HG03571 (cell line): Measurements from ENCODE around the gene CPB1.
"Not testable (repeated sequence)": the region's sequence is repeated elsewhere in the genome, so short reads cannot be mapped to it uniquely, and the experiment has no call there.

Experiments used
- ATAC-seq: cut with Tn5 transposase; IDR thresholded peaks from one replicate; pipeline ENCODE4 v1.9.1; 2021; ENCODE audit not compliant: unreplicated experiment

The CPB1 gene

DNA sequence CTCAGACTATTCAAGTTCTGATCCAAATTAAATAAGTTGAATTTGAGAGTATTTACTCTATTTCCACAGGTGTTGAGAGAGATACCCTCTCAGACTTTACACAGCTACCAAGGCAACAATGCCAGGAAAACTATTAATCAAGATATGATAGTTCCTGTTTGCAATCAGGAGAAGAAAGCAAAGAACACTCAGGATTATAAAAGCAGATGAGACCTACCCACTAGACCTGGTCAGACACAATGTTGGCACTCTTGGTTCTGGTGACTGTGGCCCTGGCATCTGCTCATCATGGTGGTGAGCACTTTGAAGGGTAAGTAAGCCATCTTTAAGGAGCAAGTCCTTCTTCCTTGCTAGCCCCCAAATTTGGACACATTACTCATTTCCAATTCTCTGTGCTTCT is at the start of gene CPB1:
Gene CPB1, plus strand, starts transcription at position 227 of the 400 bp plus-strand sequence. Its CDS starts 13 bp downstream, at position 240.
- ATAC-seq: no peak

DNA sequence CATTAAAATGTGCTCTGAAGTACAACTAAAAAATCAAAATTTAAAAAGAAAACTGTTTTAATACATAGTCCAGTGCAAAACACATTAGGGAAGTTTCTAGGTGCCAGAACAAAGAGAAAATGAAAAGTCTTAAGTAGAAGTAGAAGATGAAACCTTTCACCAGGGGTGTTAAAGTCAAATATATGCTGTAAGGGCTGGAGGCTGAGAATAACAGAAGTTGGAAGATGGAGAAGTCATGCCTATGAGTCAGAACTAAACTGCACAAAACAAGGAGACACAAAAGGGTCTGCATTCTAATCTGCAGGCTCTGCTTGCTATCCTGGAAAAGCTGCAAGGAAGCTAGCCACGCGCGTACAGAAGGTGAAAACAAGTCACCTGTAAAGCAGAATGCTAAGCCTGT is 48.7 kb upstream of the CPB1 start:
- no peak for ATAC-seq

DNA sequence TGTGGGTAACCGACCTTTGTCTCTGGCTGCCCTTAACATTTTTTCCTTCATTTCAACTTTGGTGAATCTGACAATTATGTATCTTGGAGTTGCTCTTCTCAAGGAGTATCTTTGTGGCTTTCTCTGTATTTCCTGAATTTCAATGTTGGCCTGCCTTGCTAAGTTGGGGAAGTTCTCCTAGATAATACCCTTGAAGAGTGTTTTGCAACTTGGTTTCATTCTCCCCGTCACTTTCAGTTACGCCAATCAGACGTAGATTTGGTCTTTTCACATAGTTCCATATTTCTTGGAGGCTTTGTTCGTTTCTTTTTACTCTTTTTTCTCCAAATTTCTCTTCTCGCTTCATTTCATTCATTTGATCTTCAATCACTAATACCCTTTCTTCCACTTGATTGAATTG is 42.6 kb upstream of the CPB1 start:
- not testable (repeated sequence) for ATAC-seq

DNA sequence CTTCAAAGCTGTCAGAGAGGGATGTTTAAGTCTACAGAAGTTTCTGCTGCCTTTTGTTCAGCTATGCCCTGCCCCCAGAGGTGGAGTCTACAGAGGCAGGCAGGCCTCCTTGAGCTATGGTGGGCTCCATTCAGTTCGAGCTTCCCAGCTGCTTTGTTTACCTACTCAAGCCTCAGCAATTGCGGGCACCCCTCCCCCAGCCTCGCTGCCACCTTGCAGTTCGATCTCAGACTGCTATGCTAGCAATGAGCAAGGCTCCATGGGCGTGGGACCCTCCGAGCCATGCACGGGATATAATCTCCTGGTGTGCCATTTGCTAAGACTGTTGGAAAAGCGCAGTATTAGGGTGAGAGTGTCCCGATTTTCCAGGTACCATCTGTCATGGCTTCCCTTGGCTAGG is 41.5 kb upstream of the CPB1 start:
- not testable (repeated sequence) for ATAC-seq

DNA sequence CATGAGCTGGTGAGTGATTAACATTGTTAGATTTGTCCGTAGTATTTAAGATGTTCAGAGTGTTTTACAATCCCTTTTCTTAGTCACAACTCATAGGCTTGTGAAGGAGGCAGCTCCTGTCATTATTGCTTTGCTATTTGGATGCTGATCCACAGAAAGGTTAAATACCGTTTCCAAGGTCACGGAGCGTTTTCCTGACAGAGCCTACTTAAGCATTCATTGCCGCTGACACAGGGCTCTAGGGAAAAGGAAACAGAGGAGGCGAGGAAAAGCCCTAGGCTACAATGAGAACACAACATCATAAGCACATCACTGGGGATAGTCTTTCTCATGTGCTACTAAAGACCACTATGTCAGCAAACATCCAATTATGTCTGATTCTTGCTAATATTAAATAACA is 38.5 kb upstream of the CPB1 start:
- no peak for ATAC-seq

DNA sequence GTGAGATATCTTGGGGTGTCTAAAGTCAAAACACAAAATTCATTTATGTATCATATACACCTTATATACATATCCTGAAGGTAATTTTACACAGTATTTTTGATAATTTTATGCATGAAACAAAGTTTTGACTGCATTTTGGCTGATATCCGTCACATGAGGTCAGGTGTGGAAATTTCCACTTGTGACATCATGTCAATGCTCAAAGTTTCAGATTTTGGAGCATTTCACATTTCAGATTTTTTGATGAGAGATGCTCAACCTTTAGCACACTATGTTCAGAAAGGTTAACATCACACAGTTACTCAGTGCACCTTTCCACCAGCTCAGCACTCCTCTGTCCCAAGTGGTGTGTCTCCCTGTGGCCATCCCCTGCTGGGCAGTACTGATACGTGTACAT is 37.7 kb upstream of the CPB1 start:
- no peak for ATAC-seq

DNA sequence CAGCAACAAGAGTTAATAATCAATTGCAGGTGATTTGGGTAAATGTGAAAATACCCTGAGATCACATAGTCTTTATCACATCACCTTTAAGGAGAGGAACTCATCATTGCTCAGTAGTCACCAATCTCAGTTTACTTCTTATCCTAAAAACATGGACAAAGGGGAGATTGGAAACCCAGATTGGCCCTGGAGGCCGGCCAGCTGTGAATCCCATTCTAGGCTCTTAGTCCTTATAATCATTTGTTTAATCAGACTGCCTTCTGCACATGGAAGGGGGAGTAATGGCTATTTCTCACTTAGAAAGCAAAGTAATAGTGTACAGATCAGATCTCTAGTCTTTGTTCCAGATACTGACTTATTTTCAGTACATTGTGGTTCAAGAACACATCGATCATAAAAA is 37.2 kb upstream of the CPB1 start:
- no peak for ATAC-seq

DNA sequence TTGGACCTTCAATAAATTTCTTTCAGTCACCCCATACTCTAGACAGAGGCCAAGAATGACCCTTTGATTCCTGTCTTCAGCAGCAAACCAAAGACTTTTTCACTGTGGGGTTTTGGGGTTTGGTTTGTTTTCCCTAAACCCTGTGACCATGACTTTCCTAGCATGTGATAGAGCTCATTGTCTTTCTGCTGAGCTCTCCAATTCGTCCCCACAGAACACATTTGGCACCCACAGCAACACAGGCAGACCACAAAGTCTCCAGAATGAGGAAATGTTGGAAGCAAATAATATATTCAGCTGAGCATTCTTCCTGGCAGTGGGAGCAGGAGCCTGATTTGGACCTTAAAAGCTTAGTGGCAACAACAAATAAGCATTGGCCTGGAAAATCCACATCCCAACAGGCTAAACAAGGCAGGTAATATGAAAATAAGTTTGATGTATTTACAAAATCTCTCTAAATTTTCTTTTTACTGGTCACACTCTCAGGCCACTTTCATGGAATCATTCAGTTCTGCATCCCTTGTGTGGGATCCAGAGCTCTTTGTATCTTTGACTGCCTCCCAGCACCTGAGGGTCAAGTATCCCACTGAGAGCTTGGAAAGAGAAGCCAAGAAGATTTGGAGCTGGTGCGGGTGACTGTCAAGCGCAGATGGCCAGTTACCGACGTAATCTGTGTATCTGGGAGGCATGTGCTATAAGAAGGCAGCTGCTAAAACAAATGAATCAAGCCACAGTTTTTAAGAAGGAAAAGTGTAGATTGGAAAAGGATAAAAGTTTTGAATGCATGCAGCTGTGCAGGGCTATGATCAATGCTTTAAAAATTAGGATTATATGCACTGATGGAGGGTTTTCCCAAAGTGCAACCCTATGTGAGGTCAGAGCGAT is 36.5 kb upstream of the CPB1 start:
- ATAC-seq: no peak

DNA sequence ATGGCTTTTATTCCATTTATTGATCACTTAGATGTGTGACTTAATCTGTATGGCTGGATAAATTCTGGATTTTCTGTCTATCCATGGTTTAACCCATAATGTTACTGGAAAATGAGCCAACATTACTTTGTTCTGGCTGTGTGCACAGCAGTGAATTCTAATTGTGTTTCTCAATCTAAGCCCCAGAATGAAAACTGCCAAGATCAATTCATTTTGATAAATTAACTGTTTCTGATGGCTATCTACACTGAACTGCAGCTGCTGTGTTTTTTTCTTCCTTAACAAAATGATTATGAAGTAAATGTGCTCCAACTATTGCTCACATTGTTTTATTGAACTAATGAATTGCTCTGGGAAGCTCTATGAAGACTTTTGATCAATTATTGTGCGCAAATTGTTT is 35.7 kb upstream of the CPB1 start:
- ATAC-seq: no peak

DNA sequence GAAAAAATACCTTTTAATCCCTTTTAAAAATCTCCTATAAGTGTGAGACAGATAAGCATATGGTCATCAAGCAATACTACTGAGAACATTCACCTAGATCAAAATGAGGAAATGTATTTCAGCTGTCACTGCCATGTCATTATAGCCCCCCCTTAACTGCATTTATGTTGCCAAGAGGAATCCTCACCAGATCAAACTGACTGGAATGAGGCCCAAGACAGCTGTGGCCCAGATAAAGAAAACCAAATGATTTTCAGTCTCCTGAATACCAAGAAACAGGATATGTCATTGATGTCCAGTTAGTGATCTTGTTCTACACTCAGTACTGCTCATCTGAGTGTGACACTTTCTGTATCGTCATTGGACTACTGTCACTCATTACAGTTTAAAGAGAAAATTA is 35.1 kb upstream of the CPB1 start:
- ATAC-seq: no peak

DNA sequence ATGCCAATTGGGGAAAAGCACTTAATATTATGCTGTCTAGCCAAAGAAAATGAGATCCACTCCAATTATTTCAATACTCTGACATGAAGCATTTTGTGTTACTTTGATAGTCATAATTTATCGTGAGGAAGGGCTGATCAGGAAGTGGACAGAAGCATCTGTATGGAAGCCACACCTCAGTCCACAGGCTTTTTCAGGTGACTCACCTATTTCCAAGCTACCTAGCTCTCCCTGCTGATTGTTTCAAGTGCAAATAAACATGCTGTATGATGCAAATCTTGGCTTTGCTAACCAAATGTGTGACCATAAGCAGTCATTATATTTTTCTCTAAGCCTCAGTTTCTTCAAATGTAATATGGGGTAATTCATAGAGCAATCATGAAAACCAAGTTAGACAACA is 30.8 kb upstream of the CPB1 start:
- ATAC-seq: no peak

DNA sequence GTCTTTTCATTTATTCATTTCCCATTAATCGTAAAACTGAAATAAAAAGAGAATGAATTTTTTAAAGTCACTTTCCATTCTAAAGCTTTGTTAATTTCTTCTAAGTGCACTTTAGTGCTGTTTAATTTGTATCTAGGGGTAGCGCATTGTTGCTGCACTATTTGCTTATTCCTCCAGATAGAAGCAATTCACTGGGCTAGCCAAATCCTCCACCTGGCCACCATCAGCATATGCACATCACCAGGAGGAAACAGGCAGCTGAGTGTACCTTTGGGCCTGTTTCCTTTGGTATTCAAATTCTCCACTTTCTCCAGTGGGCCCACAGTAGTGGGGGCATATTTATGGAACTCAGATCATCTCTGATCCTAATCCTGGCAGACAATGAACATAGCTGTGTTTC is 29.8 kb upstream of the CPB1 start:
- ATAC-seq: no peak

DNA sequence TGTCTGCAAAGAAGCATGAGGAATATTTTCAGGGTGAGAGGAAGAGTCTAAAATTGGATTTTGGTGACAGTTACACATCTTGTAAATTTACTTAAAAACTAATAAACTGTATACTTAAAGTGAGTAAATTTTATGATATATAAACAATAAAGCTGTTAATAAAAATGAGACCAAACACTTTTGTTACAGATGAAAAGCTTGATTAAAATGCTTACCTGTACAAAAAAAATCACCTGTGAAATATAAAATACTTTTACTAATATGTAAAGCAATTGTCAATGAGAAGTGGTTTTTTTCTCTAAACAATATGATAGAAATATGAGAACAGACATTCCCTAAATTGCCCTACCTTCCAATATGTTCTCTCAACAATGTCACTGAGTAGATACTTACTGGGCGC is 27.2 kb upstream of the CPB1 start:
- no peak for ATAC-seq

DNA sequence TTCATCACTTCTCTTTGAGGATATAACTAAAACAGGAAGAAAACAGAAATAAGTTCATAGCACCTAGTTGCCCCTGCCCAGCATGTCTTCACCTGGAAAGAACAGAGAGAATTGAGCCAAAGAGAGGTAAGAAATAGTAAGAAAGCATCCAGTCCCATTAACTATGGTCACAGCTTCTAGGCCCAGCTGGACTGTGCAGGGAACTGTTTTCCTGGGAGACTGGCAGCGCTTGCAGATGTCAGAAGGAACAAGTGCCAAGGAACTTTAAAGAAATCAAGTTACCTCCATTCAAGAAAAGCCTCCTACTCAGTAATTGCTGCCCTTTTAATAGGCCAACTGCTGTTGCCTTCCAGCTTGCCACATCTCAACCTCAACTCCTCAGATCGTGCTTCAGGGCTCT is 17.8 kb upstream of the CPB1 start:
- ATAC-seq: no peak

DNA sequence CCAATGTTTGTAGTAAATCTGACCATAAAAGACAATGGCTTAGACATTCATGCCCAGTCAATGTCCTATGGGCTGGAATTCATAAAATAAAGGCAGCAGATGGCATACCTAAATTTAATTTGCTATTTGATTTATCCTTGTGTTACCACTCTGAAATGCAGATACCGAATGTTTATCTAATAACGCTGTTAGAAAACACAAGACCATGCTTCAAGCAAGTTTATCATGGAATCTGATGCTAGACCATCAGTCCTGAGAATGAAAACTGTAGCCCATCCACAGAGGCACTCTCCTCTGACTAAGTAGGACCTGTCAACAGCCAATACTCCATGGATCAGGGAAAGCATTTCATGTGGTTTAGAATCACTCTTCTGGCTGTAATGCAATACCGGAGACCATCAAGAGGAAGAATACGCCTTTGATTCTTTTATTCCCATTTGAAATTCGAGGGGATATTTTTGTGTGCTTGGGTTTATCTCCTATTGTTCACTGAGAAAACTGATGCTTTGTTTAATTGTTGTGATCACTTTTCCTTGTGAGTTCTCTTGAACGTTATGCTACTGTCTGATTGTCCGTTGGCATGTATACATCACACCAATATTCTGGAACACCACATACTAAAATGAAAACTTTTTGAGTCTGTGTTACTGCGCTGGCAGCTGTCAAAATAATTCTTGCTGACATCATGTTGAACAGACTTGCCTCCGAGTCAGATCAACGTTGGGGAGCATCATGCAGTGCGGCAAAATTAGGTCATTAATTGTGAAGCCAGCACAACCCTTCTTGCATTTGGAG is 12.1 kb upstream of the CPB1 start:
- no peak for ATAC-seq

DNA sequence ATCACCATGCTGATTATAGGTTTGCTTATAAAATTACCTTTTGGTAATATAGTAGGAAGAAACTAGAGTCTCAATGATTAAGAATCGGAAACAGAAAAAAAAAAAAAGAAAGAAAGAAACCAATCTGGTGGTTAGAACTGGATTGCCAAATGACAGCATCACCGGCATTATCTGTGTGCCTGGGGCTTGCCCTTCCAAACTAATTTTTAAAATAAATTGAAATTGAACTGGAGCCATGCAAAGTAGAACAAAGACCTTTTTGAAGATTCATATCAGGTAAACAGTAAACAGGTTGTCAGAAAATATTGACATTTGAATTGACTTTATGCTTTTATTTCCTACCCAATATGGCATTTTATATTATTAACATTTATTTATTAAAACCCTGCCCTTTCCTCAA is 11.2 kb upstream of the CPB1 start:
- no peak for ATAC-seq

DNA sequence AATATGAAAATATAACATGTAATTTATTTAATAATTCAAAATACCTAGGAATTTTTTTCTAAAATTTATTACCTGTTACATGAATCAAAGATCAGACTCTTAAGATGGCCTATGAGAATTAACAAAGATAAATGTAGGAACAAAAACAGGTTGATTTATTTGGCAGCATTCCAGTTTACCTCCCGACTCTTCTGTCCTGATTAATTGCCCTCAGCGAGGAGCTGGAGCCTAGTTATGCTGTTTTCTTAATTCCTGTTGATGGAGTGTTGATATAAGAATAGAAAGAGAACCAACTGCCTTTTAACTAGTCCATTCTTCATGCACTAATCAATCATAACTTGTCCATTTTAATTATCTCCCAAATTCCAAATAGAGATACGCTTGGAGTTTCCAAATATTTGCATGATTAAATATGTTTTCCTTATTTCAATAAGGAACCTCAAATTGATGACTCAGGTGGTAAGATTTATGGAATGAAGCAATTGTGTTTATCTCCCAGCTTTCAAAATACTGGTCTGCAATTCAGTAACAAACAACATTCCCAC is 10.6 kb upstream of the CPB1 start:
- ATAC-seq: no peak

DNA sequence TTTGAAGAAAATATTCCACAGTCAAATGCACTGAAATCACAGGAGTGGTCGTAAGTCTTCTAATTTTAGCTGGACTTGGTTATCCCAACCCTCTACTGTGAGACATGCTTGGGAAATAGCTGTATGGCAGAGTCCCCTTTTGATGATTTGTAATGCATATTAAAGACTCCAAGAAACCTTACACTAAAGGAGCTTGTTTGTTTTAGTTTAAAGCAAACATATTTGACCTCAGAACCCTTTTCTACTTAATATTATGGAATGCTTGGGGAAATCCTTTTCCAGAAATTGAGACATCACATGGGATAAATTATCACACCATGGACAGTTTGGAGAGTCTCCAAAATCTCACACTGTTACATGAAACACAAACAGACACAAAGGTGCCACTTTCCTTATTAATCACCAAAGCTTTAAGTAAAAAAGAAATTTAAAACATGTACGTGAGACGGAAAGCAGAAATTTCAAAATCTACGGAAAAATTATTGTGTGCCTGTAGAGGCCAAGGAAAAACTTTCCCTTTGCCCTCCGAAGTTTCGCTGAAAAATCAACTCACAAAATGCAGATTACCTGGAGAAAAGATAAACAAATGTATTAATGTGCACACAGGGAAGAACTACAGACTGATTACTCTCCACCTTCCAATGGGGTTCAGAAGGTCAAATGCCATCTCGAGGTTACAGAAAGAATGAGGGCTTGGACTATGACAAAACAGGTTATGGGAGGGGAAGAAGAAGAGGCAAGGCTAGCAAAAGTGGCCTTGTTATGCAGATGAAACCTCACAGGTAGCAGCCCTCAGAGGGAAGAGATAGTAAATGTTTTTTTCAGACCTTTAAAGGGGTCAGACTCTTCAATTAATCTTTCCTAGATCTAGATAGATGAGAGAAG is 7.0 kb upstream of the CPB1 start:
- ATAC-seq: no peak

DNA sequence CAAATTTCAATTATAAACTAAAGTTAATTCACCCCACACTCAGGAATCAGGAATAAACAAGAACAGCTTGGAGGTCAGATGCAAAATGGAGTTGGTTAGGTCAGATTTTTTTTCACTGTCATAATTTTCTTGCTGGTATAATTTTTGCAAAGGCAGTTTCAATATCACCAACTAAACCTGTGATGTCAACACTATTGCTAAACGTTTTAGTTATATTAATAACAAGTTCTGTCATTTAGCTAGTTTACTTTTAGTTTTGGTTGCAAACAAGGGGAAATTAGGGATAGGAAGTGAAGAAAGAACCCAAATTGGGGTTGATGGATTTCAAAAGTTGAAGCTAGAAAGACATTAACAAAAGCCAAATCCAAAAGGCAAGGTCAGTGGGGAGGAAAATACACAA is 4.6 kb upstream of the CPB1 start:
- ATAC-seq: no peak

DNA sequence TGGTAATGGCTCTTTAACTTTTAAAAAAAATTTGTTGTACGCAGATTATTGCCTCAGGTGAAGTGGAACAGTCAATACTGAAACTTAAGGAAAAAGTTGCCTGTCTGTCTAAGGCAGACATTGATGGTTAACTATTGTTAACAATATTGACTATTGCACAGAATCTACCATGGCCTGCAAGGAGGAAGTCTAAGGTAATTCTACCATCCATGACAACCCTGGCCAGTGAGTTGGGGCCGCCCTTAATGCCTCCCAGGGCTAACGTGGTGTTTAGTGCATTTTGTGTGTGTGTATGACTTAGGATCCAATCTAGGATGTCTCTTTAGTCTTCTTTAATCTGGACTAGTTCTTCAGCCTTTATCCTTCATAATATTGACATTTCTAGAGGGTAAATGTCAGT is 2.1 kb upstream of the CPB1 start:
- ATAC-seq: no peak

DNA sequence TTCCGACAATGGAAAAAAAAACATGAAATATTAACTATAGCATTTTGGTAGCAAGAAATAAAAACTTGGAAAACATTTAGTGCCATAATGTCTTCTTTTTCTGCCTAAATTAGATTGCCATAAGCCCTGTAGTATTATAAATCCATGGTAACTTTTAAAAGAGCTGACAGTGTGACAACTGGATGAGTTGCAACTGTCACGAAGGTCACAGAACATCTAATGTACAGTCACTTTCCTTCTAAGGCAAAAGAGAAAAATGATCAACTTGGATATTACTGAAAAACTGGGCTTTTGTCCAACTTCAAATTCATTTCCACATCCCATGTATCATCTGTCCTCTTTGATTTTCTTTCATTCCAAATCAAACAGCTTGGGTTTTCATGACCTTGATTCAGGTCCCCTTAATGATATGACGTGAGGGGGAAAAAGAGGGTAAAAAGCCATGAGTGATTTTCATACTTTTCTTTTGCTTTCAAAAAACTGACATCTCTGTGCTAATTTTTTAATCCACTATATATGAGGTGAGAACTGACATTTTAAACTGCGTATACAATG is 602 bp downstream of the CPB1 start:
- no peak for ATAC-seq
